HepG2 (cell line): ENCODE measurements around the gene NARF. TPM values are rescaled to one million over a fixed set of nuclear protein-coding genes. Genes with fewer than 3 reads are reported as not detected.

Source experiments
- ATAD3A ChIP-seq: sonication (generic); formaldehyde crosslinking; IDR thresholded peaks from 2 replicates; pipeline ENCODE4 v1.4.0; 2020; ENCODE audit warnings: missing genetic modification reagents
- ATF1 ChIP-seq: IDR thresholded peaks from 2 replicates; pipeline ENCODE4 v1.6.1; 2016; ENCODE audit warnings: mild to moderate bottlenecking, control low read depth
- DPF2 ChIP-seq: sonication (generic); formaldehyde crosslinking; IDR thresholded peaks from 2 replicates; pipeline ENCODE4 v1.4.0; 2020; ENCODE audit warnings: mild to moderate bottlenecking, low read depth, missing genetic modification reagents, borderline replicate concordance
- FOXP4 ChIP-seq: sonication (generic); formaldehyde crosslinking; IDR thresholded peaks from 2 replicates; pipeline ENCODE4 v1.4.0; 2020; ENCODE audit warnings: missing genetic modification reagents
- ISX ChIP-seq: sonication (generic); formaldehyde crosslinking; conservative IDR thresholded peaks from 2 replicates; pipeline ENCODE4 v1.5.0; 2020; ENCODE audit warnings: missing genetic modification reagents
- LBX2 ChIP-seq: sonication (generic); formaldehyde crosslinking; IDR thresholded peaks from 2 replicates; pipeline ENCODE4 v1.5.0; 2020; ENCODE audit warnings: missing genetic modification reagents, mild to moderate bottlenecking, borderline replicate concordance
- MAZ ChIP-seq, 2 experiments: sonication (generic) in 1 of 2; formaldehyde crosslinking in 1 of 2; IDR thresholded peaks; 2 replicates each; pipeline versions ENCODE4 v1.5.0 to v1.6.1; 2012 to 2020; ENCODE audit warnings: low read depth in 2 of 2, mild to moderate bottlenecking in 2 of 2, borderline replicate concordance in 1 of 2, improper control_type of control experiment in 1 of 2, low read length in 1 of 2, missing genetic modification reagents in 1 of 2, moderate library complexity in 1 of 2
- PRDM10 ChIP-seq: sonication (generic); formaldehyde crosslinking; IDR thresholded peaks from 2 replicates; pipeline ENCODE4 v1.4.0; 2020; ENCODE audit warnings: low read depth, missing genetic modification reagents
- RERE ChIP-seq: IDR thresholded peaks from 2 replicates; pipeline ENCODE4 v1.6.1; 2016; ENCODE audit warnings: low read depth, missing genetic modification reagents, missing compliant biosample characterization
- ZBTB34 ChIP-seq: sonication (generic); formaldehyde crosslinking; IDR thresholded peaks from 2 replicates; pipeline ENCODE4 v1.8.0; 2022; ENCODE audit warnings: mild to moderate bottlenecking, missing genetic modification reagents
- ZBTB43 ChIP-seq: sonication (generic); formaldehyde crosslinking; conservative IDR thresholded peaks from 2 replicates; pipeline ENCODE4 v1.4.0; 2020; ENCODE audit warnings: missing genetic modification reagents
- ZNF44 ChIP-seq: sonication (generic); formaldehyde crosslinking; IDR thresholded peaks from 2 replicates; pipeline ENCODE4 v1.5.1; 2020; ENCODE audit warnings: mild to moderate bottlenecking, missing genetic modification reagents
- polyA plus RNA-seq, 8 experiments: library from polyadenylated mRNA; depleted of rRNA in 3 of 8; stranded (reverse) in 7 of 8; unstranded in 1 of 8; fragments of >200 nt; fragmentation: Illumina TruSeq in 4 of 8; extraction: Trizol in 4 of 8; gene quantifications; 2 replicates each; pipeline versions ENCODE4 v1.2.1 to v1.2.3, GENCODE V29; 2011 to 2016; ENCODE audit warnings: low read depth in 4 of 8, missing spikeins in 1 of 8, mixed read lengths in 1 of 8; ENCODE audit not compliant: insufficient read depth in 1 of 8
- total RNA-seq, 5 experiments: library from RNA; depleted of rRNA; stranded (reverse); fragments of >200 nt; fragmentation: Illumina TruSeq; extraction: Trizol; gene quantifications; 2 replicates each; pipeline ENCODE4 v1.2.3, GENCODE V29; 2016; ENCODE audit warnings: low read depth in 1 of 5

Gene NARF
- total and polyA plus RNA-seq, 2 of the 13 experiments (the other 11 are each of a cell fraction or from before 2014, with no cell fraction given), result 61.1 to 144 TPM

GRCh38 chr17:82450357-82451106 is 8.0 kb upstream of the NARF start, which contains the start of gene CYBC1 (continued):
- TF ChIP-seq RERE (CRISPR knock-in tag) (no peak), ZBTB43 (peak; percentile 68), ISX (CRISPR knock-in tag) (0 out of 2 replicates have a peak, but pooled peaks have one; percentile 40), ZNF44 (CRISPR knock-in tag) (no peak), DPF2 (CRISPR knock-in tag) (no peak), PRDM10 (no peak), ATAD3A (CRISPR knock-in tag) (no peak), ATF1 (CRISPR knock-in tag) (no peak), ZBTB34 (CRISPR knock-in tag) (peak; percentile 59; the same call in 1 of the 2 replicates), MAZ (IDR thresholded peaks at IDR 0.05; ENCODE audit: borderline replicate concordance, low read depth, low read length) (peak; percentile 87), MAZ (CRISPR knock-in tag; IDR thresholded peaks at IDR 0.05; ENCODE audit: low read depth) (peak; percentile 98), LBX2 (CRISPR knock-in tag) (0 out of 2 replicates have a peak, but pooled peaks have one; percentile 66), FOXP4 (CRISPR knock-in tag) (0 out of 2 replicates have a peak, but pooled peaks have one; percentile 11)
